T-helper 2 cell treated with Interferon-gamma antibody and Interleukin-4, amounts not matched to agents 5 μg/mL and 100 μg/mL, for 36 hours (primary cell): ENCODE data around the gene TRIM51G.
"Not testable (repeated sequence)": the region's sequence is repeated elsewhere in the genome, so short reads cannot be mapped to it uniquely, and the experiment has no call there.

Source experiments
- DNase-seq: peaks from one replicate; pipeline ENCODE4 v3.0.0; 2021; ENCODE audit warnings: low spot score
- H3K27ac Mint-ChIP-seq: one replicate; pipeline ENCODE4 v1.8.0; 2021; ENCODE audit warnings: mild to moderate bottlenecking, mixed read lengths
- H3K27me3 Mint-ChIP-seq: one replicate; pipeline ENCODE4 v1.8.0; 2021; ENCODE audit warnings: low read depth, mixed read lengths
- H3K36me3 Mint-ChIP-seq: one replicate; pipeline ENCODE4 v1.8.0; 2021; ENCODE audit warnings: low read depth, mixed read lengths
- H3K4me1 Mint-ChIP-seq: one replicate; pipeline ENCODE4 v1.8.0; 2021; ENCODE audit warnings: low read depth, mixed read lengths
- H3K4me3 Mint-ChIP-seq: one replicate; pipeline ENCODE4 v1.8.0; 2022; ENCODE audit warnings: mild to moderate bottlenecking, moderate library complexity, mixed read lengths
- H3K9me3 Mint-ChIP-seq: one replicate; pipeline ENCODE4 v1.8.0; 2021; ENCODE audit warnings: mixed read lengths

TRIM51G gene

GRCh38 chr11:48983785-48984184 lies at the start of gene TRIM51G:
TRIM51G (minus strand) TSS chr11:48983885; CDS start chr11:48981695, 2,190 bp downstream.
- H3K9me3 Mint-ChIP-seq, H3K27ac Mint-ChIP-seq, H3K27me3 Mint-ChIP-seq, DNase-seq, H3K36me3 Mint-ChIP-seq, H3K4me3 Mint-ChIP-seq, H3K4me1 Mint-ChIP-seq: not testable (repeated sequence)

DNA sequence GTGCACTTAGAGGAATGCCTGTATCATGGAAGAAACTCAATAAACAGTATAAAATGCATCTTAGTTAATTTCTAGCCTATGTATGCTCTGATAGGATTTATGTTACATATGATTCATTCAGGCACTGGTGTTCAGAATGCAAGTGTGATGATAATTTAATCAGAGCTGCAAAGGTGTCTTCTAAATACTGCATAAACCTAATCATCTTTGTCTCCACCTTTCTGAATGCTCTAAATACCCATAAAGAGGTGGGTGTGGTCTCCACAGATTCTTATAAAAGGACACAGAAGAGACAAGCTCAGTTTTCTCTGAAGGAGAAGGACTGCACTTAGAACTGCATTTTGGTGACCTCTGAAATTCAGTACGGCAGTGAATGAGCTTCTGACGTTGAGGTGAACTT lies 44.8 kb upstream of the TRIM51G start, which contains the start of gene TRIM49B:
TRIM49B (plus strand) TSS at position 301 of the 400 bp plus-strand sequence. CDS start 2,777 bp downstream, outside the sequence.
- H3K27me3 Mint-ChIP-seq, H3K4me3 Mint-ChIP-seq, DNase-seq, H3K36me3 Mint-ChIP-seq, H3K27ac Mint-ChIP-seq, H3K4me1 Mint-ChIP-seq, H3K9me3 Mint-ChIP-seq: not testable (repeated sequence)

GRCh38 chr11:48968592-48968991 lies 15.1 kb downstream of the TRIM51G start:
- not testable (repeated sequence) for H3K27ac Mint-ChIP-seq, H3K4me3 Mint-ChIP-seq, H3K36me3 Mint-ChIP-seq, H3K4me1 Mint-ChIP-seq, DNase-seq, H3K9me3 Mint-ChIP-seq, H3K27me3 Mint-ChIP-seq

GRCh38 chr11:48955315-48956049 lies 28.2 kb downstream of the TRIM51G start:
- H3K27me3 Mint-ChIP-seq, H3K4me3 Mint-ChIP-seq, H3K36me3 Mint-ChIP-seq, DNase-seq, H3K4me1 Mint-ChIP-seq, H3K27ac Mint-ChIP-seq, H3K9me3 Mint-ChIP-seq: not testable (repeated sequence)

GRCh38 chr11:48945796-48946195 lies 37.9 kb downstream of the TRIM51G start:
- not testable (repeated sequence) for H3K27ac Mint-ChIP-seq, H3K4me3 Mint-ChIP-seq, H3K36me3 Mint-ChIP-seq, DNase-seq, H3K27me3 Mint-ChIP-seq, H3K4me1 Mint-ChIP-seq
- H3K9me3 Mint-ChIP-seq = peaks cover 16% of the 10 kb centered on the region
